ENCODE measurements around the gene ACAD9.

ACAD9 gene

GRCh38 chr3:128935922-128936321, 56.5 kb downstream of the ACAD9 start:
- no peak for DNase-seq (ENCODE audit: low read depth in 2 of 2)

- no peak for DNase-seq (ENCODE audit: low read depth in 2 of 2)
Measured at GRCh38 chr3:128936341-128936740, 56.9 kb downstream of the ACAD9 start.

- DNase-seq (ENCODE audit: low read depth in 2 of 2) = no peak
Measured at GRCh38 chr3:128940252-128940651, 60.8 kb downstream of the ACAD9 start.

GRCh38 chr3:128942161-128942952, 62.9 kb downstream of the ACAD9 start:
- no peak for DNase-seq (ENCODE audit: low read depth in 2 of 2)

GRCh38 chr3:128945041-128945877, 65.8 kb downstream of the ACAD9 start:
- DNase-seq (ENCODE audit: low read depth in 2 of 2) = no peak

GRCh38 chr3:128945878-128946175, 66.4 kb downstream of the ACAD9 start:
- DNase-seq (ENCODE audit: low read depth in 2 of 2) = no peak

- DNase-seq (ENCODE audit: low read depth in 2 of 2) = no peak
Measured at GRCh38 chr3:128946411-128946810, 67.0 kb downstream of the ACAD9 start.

- no peak for DNase-seq (ENCODE audit: low read depth in 2 of 2)
Measured at GRCh38 chr3:128949158-128949557, 69.7 kb downstream of the ACAD9 start.

- DNase-seq (ENCODE audit: low read depth in 2 of 2) = no peak
Measured at GRCh38 chr3:128950223-128950938, 71.0 kb downstream of the ACAD9 start.

GRCh38 chr3:128956440-128956839, 77.0 kb downstream of the ACAD9 start:
- no peak for DNase-seq (ENCODE audit: low read depth in 2 of 2)
